Dermis microvascular lymphatic vessel endothelial cell (primary cell): ENCODE data around the gene RASL12. TPM values are rescaled to one million over a fixed set of nuclear protein-coding genes. Genes with fewer than 3 reads are reported as not detected.

Experiments used
- DNase-seq, 2 donors: peaks; one replicate each; pipeline versions ENCODE4 v3.0.0 to v3.0.0-alpha.2; 2010; ENCODE audit warnings: low read depth in 2 of 2
- total RNA-seq: library from RNA; depleted of rRNA; stranded (reverse); fragments of >200 nt; gene quantifications from 2 replicates; pipeline ENCODE4 v1.2.1, GENCODE V29; 2014

The RASL12 gene
- total RNA-seq, 1 donor from 2014 or later: not detected

DNA sequence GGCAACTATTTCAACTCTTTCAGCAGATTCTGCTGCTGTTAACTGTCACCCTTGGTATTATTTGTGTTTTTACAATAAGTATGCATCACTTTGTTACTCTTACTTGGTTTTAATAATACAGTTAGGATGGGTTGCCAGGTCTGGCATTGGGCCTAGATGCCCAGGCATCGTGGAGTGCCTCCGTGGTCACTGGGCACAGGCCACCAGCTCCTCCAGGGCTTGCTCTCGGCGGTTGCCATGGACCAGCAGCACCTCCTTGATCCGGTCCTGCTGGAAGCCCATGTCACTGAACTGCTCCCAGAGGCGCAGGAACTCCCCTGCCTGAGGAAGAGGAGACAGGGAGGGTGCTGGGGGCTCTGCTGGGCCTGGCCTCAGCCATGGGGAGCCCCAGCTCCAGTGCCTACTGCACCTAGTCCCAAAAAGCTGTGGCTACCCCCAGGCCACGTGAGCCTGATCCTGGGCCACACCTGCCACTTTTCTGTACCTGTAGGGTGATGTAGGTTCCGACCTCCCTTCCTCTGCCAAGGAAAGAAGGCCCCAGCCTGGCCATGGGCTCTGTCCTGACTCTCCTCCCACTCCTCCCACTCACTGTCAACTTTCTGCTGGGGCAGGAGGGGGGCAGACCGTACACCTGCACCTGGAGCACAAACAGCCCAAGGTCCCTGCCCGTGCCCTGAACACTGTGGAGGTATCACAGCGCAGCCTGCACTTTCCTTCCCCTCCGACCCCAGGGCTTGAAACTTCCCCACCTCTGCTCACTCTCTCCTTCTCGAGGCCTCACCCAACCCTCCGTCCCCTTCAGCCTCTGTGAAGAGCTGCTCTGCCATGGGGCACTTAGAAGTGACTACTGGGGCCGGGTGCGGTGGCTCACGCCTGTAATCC, 25.4 kb upstream of the RASL12 start:
- no peak for DNase-seq

DNA sequence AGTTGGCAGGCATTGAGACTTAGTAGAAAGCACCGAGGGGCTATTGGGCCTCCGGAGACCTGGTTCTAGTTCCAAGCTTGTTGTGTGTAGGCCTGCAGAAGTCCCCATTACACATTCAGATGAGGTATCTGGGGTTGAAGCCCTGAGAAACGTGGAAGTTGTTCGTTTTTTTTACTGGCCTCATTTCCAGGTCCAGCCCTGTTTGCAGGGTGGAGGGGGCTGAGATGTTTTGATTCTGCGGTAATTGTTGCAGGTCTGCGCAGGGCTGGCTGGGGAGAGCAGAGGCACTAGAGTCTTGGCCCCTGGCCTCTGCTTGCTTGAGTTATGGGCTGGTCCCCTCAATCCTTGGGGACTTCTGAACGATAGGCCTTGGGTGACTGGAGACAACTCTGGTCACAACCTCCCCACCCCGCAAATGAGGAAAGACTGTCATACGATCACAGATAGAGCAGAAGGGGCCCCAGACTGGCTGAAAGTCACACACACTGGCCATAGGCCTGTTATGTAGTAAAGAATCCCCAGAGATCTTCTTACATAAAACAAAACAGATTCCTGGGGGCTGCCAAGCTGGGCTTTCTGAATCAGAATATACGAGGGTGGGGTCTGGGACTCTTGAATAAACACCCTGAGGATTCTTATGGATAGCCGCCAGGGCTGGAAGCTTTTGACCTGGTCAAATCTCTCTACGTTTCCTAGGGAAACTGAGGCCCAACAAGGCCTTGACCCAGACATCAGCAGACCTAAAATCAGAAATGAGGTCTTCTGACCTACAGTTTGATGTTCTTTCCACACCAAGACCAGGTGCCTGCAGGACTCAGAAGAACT, 24.4 kb upstream of the RASL12 start:
- DNase-seq: no peak

DNA sequence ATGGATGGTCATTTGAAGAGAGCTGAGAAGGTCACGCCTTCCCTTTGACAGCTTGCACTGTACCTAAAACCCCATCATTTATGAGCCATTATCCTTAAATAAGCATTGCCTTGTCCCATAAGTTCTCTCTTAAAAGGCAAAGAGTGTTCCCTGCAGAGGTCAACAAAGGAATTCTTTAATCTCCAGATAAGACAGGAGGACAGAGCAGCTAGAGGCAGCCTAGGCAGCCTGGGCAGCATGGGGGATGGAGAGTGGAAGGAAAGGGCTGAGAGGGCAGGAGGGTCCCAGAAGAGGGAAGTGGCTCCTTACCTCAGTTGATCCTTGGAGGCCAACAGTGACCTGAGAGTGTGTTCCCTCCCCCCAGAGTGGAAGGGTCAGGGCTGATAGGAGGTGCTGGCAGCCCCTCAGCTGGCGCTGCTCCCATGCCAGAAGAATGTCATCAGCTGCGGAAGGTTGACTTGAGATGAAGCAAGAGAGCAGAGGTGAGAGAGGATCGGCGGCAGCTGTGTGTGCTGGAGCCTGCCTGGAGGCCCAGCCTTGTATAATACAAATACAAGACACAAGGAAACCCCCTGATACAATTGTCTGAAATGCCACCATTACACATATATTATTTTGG, 21.5 kb upstream of the RASL12 start:
- no peak for DNase-seq

GRCh38 chr15:65088643-65089021, 20.8 kb upstream of the RASL12 start:
- DNase-seq: no peak

DNA sequence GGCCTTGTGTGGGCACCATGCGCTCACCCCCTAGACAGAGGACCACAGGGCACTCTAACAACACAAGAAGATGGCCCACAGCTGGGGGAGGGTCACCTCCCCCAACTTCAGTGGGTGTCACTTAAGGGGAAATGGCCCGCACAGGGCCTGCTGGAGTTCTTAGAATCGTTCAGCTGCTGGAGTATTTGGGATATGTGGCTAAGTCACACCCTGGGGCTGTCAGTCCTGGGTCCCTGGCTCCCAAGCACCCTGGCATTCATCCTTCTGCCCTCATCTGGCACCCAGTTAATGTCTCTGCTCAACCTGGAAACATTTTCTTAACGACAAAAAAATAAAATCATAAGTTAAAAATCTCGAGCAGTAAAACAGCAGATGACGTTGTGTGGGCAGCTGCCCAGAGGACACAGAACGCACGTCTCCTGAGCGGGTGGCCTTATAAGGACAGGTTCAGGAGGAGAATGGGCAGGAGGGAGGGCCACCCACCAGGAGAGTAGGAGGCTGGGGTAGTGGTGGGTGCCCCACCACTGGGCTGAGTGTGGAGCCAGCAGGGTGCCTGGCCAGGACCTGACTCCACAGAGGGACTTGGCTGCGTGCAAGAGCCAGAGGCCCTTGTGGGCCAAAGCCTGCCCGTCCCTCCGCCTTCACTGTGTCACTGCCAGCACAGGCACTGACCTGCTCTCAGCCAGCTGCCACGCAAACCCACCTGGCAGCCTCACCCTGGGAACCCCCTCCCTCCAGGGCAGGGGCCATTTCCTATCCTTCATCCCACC, 20.3 kb upstream of the RASL12 start:
- no peak for DNase-seq

DNA sequence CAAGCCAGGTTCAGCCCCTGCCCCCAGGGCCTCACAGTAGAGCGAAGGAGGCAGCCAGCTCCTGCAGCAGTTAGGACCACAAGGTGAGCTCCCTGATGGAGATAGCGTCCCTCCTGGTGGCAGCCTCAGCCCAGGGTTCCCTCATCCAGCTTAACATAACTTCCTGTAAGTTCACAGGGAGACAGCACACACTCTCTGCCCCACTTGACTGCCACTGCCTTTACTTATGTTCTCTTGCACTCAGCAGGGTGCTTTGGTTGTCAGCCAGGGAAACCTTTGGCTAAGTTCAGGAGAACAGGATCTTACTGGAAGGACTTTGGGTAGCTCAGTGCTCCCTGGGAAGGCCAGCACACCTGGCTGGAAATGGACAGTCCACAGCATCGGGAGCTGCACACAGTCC, 19.6 kb upstream of the RASL12 start:
- DNase-seq: no peak

DNA sequence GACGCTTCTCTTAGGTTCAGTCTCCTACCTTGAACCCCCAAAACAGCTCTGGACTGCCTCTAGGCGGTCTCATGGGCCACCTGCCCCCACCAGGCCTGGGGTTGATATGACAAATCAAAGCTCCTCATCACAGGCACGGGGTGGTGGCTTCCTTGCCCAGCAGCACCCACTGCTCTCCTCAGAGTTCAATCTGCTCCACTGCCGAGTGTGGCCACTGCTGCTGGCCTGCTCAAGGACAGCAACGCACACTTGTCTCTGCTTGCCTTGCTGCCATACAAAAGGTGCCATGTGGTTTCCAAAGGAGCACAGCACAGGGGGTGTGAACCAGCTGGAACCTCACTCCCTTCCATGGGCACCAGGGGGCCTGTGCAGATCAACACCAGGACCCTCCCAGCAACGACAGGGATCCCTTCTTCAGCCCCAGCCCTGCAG, 18.9 kb upstream of the RASL12 start:
- peak in 1 of 2 donors; percentile 19 for DNase-seq

DNA sequence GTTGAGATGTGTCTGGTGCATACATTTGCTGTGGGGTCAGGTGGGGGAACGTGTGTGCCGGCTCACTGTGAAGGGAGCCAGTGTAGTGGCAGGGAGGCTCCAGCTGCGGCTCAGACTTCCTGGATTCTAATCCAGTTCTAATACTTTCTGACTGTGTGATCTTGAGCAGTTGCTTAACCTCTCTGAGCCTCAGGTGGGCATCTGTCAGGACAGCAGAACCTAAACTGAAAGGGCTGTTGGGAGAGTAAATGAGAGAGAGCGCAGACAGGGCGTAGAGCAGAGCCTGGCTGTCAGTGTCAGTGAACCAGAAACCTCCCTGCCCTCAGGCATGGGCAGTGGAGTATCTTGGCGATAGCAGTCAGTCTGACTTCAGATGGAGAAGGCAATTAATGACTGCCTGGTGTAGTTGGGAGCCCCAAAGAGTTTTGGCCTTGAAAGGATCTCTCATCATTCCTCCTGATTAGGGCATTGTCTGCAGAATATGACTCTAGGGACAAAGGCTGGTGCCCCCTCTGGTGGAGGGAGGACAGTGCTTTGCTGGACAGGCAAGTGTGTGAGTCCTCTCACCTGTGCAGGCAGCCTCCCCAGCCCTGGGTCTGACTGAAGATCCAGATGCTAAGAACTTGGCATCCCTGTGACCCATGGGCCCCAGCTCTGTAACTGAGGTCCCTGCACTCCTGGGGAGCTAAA, 18.3 kb upstream of the RASL12 start:
- DNase-seq: peak; percentile 16 to 41

DNA sequence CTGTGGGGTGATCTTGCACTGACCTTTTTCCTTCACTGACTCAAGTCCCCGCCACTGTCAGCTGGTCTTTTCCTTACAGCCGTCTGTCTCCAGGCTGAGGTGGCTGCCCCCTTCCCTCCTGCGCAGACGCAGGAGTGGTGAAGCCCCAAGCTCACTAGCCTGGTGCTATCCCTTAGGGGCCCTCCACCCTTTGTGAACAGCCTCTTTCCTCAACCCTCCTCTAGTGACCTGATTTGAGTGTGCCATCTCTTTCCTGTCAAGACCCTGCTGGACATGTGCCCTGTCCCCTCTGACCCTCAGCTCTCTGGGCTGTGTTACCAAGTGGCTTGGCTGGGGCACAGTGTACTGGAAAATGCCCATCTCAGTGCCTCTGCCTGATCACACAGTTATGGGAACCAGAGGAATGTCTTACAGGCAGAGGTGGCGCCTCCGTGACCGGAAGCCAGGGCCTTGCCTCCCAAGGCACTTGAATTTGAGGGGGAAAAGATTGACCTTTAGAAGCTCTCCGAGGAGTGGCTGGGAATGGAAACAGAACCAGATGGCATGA, 17.5 kb upstream of the RASL12 start:
- no peak for DNase-seq

DNA sequence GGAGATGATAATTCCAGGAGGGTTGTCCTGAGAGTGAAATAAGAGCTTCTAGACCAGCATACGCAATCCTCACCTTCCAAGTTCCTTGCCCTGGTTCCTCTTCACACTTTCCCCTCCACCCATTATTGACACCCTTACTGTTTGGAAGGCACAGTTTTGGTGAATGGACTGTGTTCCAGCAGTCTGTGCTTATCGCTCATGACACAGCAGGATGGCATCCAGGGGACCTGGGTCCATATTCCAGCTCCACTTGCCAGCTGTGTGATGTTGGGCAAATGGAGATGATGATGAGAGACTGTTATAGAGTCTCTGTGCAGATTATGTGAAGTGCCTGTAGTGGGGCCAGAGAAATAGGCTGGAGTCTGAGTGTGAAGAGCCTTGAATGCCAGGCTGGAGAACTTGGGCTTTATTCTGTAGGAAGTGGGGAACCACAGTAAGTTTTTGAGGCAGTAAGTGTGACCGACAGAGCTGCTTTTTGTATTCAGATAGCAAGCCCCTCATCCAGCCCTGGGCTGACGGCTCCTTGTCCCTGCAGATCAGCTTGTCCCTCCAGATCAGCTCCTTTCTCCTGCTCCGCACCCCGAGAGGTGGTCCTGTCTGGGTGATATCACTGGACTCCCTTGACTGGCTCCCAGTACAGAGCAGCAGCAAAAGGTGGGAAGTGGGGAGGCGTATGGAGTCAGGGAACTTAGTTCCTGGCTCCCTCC, 16.9 kb upstream of the RASL12 start:
- DNase-seq: no peak

GRCh38 chr15:65083262-65083701, 15.5 kb upstream of the RASL12 start:
- no peak for DNase-seq

DNA sequence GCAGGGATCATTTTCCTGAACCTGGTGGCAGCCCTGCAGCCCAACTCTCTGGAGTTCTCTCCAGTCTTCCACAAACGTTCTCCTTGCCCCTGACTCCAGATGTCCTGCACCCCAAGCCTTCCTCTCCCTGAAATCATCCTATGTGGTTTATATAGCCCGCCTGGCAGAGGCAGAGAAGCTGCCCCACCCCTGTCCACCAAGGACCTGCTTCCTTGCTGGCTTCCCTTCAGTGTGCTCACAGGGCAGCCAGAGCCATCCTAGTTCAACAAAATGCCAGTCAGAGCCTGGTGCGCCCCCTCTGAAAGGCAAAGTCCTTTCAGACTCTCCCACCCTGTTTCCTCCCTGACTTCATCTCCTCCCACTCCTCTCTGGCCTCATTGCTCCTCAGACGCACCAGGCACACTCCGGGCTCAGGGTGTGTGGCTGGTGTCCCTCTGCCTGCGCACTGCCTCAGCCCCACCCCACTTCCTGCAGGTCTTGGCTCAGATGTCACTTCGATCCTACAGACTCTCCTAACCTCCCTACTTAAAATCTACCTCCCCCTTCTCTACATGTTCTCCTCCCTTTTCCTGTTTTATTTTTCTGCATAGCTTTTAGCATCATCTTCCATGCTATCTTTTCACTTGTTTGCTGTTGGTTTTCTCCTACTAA, 14.6 kb upstream of the RASL12 start:
- no peak for DNase-seq

DNA sequence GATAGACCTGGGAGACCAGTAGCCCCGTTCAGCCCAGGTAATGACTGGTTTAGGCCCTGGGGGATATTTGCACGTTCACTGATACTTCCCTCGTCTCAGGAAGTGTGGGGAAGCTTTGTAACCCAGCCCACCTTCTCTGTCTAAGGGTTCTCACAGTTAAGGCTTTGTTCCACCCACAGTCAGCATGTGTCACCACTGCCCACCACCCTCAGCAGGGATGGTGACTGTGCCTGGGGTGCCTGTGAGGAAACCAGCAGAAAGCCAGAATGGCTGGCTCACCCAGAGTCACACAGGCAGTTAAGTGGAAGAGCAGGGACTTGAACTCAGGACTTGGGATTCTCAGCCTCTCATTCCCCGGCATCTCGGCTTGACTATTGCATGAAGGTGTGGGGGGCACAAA, 14.0 kb upstream of the RASL12 start:
- no peak for DNase-seq

- no peak for DNase-seq
These were observed 13.5 kb upstream of the RASL12 start for GRCh38 chr15:65081270-65081669.

GRCh38 chr15:65079580-65079979, 11.8 kb upstream of the RASL12 start:
- no peak for DNase-seq

DNA sequence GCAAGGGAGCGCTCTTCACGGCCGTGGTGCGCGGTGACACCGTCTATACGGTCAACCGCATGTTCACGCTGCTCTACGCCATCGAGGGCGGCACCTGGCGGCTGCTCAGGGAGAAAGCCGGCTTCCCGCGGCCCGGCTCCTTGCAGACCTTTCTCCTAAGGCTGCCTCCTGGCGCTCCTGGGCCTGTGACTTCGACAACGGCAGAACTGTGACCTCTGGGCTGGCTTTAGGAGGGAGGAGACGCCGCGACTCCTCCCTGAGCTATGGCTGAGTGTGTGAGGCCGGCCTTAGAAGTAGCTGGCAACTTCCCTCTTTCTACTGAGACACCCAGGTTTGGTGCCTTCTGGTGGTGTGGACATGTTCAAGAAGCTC, 10.2 kb upstream of the RASL12 start:
- DNase-seq: peak; percentile 23 to 67

DNA sequence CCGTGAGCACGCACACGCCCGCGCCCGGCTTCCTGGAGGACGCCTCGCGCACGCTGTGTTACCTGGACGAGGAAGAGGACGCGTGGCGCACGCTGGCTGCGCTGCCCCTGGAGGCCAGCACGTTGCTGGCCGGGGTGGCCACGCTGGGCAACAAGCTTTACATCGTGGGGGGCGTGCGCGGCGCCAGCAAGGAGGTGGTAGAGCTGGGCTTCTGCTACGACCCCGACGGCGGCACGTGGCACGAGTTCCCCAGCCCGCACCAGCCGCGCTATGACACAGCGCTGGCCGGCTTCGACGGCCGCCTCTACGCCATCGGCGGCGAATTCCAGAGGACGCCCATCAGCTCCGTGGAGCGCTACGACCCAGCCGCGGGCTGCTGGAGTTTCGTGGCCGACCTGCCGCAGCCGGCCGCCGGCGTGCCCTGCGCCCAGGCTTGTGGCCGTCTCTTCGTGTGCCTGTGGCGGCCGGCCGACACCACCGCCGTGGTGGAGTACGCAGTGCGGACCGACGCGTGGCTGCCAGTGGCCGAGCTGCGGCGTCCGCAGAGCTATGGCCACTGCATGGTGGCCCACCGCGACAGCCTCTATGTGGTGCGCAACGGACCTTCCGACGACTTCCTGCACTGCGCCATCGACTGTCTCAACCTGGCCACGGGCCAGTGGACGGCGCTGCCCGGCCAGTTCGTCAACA, 9.6 kb upstream of the RASL12 start:
- no peak for DNase-seq

- DNase-seq: no peak
These were observed 8.9 kb upstream of the RASL12 start, which contains the start of gene KBTBD13 for GRCh38 chr15:65076486-65077290. KBTBD13 (plus strand) TSS chr15:65076746; CDS start chr15:65076816, 70 bp downstream.
